AG09309 (cell line): ENCODE results near the gene C2CD5.

ENCODE experiments used
- DNase-seq: peaks from one replicate; pipeline ENCODE4 v3.0.0-alpha.2; 2010; ENCODE audit warnings: low read depth
- H3K4me3 ChIP-seq: 2 replicates; pipeline ENCODE4 v1.5.1; 2011; ENCODE audit warnings: mild to moderate bottlenecking, low read depth, low read length, moderate library complexity; ENCODE audit not compliant: control insufficient read depth
- CTCF ChIP-seq: IDR thresholded peaks from 2 replicates; pipeline ENCODE4 v1.5.1; 2011; ENCODE audit warnings: mild to moderate bottlenecking, low read depth, low read length, inconsistent platforms; ENCODE audit not compliant: insufficient read depth, control insufficient read depth; ENCODE audit errors: missing control alignments

Gene C2CD5

GRCh38 chr12:22536346-22536945, 7.9 kb downstream of the C2CD5 start:
- TF ChIP-seq CTCF = no peak
- DNase-seq = no peak
- H3K4me3 ChIP-seq = no peak overlapping the region

- TF ChIP-seq CTCF = no peak
- H3K4me3 ChIP-seq = no peak overlapping the region
- no peak for DNase-seq
Measured at GRCh38 chr12:22535478-22535877, 8.9 kb downstream of the C2CD5 start.

DNA sequence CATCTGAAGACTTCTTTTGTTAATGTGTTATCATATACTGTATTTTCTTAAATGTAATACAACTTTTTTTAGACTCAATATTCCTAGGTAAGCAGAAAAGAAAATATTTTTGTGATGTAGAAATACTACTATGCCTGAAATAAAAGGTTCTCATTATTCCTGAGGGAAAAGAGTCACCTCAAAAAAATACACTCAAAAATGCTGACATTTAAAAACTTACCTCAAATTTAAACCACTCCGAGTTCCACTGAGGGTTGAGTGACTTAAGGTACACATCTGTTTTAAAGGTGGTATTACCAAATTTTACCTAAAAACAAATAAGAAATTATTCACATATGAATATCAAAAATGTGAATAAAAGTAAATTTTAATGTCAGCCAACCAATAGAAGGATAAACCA, 9.3 kb downstream of the C2CD5 start:
- no peak for TF ChIP-seq CTCF
- no peak for DNase-seq
- no peak overlapping the region for H3K4me3 ChIP-seq

DNA sequence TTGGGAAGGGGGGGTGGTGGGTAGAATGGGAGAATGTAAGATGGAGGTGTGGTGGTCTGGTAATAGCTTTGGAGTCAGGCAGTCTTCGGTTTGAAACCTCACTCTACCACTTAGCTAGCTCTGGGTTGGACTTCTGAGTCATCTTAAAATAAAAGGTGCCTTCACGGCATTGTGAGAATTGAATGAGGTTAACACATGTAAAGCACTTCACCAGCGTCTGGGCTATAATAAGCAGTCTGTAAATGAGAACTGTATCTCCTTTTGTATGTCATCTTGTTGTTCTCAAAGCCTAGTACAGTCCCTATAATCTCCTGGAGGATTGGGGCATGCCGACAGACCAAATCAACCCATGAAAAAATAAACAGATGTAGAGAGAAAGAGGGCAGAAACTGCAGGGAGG, 11.2 kb downstream of the C2CD5 start:
- DNase-seq = no peak
- TF ChIP-seq CTCF = no peak
- no peak overlapping the region for H3K4me3 ChIP-seq

- no peak overlapping the region for H3K4me3 ChIP-seq
- no peak for TF ChIP-seq CTCF
- no peak for DNase-seq
Measured at GRCh38 chr12:22532317-22532716, 12.0 kb downstream of the C2CD5 start.

GRCh38 chr12:22531205-22531604, 13.1 kb downstream of the C2CD5 start:
- H3K4me3 ChIP-seq = no peak overlapping the region
- DNase-seq = no peak
- no peak for TF ChIP-seq CTCF
